SIG-M5 treated with dmso at 0.1 percent for 504 hours (cell line): ENCODE results near the gene MMP7.

ENCODE experiments used
- DNase-seq: peaks from one replicate; lab custom pipeline; 2025; ENCODE audit not compliant: unreplicated experiment; lab: John Stamatoyannopoulos, UW

Gene MMP7

DNA sequence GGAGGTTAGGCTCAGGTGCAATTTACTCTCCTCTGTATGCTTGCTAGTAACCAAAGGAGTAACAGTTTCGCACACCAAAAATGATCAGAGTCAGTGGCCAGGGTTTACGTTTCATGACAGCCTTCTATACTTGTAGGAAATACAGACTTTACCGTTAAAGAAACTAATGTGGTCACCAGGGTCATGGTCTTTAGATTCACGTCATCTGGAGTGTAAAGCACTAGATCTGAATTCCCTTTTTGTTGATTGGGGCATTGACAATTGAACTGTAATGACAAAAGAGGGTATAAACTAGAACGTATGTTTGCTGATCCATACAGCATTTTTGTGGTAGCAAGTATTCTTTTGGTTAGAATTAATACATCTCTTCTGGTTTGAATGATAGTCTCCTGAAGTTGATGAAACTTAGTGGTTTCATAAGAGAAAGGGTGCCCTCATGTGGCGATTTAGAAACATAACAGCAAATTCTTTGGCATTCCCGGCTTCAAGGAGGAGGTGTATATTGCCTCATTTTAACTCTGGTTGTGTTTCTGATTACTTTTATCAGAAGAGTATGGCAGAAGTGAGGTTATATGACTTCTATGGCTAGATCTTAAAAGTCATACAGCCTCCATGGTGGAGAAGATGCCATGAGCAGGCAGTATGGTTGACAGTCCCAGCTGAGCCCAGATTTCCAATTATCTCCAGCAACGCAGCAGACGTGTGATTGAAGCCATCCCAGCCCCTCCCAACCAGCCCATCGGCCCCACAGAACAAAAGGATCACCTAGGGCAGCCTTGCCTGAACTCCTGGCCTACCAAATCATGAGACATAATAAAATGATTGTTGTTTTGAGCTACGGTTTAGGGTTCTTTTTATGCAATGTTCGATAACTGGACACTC is 35.1 kb downstream of the MMP7 start:
- peak; percentile 78 for DNase-seq

DNA sequence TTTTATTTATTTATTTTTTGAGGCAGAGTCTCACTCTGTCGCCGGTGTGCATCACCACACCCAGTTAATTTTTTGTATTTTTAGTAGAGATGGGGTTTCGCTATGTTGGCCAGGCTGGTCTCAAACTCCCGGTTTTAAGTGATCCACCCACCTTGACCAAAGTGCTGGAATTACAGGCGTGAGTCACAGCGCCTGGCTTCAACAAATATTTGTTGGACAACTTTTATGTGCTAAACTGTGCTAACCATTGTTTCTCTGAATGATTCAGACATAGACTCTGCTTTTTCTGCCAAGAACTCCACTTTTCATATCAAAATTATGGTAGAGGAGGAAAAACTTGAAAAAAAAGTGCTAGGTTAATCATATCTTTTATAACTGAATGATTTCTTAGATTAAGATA is 36.3 kb downstream of the MMP7 start:
- no peak for DNase-seq

DNA sequence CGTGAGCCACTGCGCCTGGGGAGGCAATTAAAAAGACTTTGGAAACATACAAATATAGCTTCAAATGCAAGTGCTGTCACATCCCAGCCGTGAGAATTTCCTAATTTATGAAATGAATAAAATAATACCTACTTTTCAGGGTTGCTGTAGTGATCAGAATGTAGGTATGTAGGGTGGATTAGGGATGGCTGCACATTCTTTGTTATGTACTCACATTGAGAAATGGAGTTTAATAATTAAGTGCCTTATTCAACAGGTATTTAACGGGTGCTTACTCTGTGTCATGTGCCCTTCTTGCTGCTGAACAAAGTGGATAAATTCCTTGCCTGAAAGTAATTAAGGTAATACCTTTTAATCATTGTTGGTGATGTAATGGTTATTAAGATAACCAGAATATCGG is 37.0 kb downstream of the MMP7 start:
- DNase-seq = no peak

DNA sequence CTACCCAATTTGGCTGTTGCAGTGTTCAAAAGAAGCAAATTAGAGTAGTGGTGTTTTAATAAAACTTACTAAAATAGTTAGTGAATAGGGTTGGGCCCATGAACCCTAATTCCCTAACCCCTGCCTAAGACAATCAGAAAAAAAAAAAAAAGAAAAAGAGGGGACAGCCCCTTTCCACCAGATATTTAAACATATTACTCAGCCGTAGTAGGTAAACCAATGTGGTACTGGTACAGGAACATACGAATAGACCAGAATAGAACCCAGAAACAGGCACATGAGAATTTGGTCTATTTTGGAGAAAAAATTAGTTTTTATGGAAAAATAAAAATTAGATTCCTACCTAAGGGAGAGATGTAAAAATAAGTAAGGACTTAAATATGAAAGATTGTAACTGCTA is 38.6 kb downstream of the MMP7 start:
- no peak for DNase-seq

DNA sequence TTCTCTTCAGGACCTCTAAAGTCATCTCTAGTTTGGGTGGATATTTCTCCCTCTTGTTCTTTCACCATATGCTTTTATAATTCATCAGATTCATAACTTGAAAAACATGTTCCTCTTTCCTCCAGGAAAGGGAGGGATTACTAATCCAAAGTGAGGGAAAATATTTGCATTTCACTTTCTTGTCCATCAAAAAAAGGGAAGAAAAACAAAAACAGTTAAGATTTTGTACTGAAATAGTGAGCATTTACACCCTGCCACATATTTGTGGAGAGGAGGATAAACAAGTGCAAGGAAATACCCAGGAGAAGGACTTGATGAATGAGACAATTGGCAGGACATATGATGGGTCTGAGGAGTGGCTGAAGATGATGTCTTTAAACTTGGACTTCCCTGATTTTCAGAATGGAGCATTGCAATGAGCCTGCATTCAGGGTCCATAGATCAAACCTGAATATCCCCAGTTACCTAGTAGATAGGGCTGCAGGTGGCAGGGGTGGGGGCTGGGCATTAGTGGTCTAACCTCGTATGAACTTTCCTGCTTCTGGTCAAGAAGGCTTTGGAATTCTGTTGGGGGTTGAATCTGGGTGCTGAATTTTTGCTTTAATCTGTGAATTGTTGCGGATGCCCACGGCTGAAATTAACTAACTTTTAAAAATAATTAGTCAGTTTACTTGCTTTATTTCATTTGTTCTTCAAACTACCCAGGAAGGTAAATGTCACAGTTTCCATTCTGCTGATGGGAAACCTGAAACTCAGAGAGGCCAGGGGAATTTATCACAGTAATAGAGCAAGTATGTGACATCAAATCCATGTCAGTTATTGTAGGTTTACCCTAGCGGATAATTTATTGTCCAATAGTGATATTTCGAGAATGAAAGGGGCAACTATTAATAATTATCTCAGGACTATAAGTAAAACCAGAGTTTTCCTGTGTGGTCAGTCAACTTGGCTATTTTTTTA is 41.1 kb downstream of the MMP7 start:
- DNase-seq = no peak

DNA sequence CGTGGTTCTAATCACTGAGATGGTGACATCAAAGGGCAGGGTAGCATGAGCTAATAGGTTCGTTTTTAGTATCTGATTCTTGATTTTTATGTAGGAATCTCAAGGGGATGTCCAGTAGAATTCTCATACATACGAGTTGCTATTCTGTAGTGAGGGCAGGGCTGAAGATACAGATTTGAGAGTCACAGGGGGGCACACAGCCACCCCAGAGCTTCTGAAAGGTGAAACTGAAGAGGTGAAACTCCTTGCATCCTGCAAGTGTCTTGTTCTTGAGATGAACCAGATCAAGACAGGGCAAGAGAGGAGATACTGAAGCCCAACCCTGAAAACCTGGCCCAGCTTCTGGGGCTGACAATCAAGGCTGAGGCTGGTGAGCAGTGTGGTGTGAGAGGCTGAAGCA is 42.3 kb downstream of the MMP7 start:
- no peak for DNase-seq

DNA sequence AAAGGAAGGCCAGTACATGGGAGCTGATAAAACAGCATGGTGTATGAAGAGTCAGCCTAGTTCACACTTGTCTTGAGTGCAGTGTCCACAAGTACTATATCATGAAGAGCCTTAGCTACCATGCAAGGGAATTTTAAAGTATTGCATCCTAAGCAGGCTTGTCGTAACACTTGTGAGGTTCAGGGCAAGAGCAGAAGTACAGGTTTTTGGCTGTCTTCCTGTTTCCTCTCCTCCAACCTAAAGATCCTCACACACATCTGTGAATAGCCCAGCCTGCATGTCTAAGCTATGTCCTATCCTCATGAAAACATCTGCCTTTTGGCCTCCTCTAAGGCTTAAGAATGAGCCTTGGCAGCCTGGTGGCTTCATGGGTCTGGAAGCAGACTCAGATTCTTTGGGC is 43.3 kb downstream of the MMP7 start:
- DNase-seq = no peak

DNA sequence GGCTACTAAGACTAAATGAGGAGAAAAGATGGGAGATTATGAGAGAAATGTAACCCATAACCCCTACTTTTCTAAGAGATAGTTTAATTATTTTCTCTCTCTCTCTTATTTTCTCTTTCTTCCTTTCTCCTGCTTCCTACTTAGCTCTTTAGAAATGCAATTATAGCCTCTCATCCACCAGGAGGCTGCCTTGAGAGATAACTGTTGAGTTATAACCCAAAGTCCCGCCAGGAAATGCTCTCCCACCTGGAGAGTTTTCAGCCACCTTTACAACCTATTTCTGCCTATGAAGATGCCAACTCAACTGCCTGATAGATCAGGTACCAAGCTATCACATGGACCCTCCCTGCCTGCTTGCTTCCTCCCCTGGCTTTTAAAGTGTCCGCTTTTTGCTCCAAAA is 44.0 kb downstream of the MMP7 start:
- DNase-seq = no peak

DNA sequence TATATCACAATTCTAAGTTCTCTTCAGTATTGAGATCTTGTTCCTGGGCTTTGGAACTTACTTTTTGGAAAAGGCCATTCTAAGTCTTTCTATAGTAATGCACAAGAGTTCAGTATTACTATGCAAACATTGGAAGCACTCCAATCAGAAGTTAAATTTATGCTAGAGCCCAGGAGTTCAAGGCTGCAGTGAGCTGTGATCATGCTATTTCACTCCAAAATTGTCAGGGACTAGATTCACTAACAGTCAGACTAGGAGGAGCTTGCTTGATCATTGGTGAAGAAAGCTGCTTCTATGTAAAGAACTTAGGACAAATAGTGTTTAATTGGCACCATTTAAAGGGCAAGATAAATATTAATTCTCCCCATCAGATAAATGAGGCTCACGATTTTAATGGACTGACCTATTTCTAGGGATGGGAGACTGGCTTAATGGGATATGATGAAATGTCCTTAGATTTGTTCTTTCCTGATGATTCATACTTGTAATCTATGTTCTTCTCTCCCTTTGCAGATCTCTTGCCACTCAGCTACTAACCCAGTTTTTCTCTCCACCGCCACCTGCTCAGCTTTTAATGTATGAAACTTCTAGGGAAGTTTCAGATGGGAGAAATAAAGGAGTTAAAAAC is 45.3 kb downstream of the MMP7 start:
- no peak for DNase-seq

DNA sequence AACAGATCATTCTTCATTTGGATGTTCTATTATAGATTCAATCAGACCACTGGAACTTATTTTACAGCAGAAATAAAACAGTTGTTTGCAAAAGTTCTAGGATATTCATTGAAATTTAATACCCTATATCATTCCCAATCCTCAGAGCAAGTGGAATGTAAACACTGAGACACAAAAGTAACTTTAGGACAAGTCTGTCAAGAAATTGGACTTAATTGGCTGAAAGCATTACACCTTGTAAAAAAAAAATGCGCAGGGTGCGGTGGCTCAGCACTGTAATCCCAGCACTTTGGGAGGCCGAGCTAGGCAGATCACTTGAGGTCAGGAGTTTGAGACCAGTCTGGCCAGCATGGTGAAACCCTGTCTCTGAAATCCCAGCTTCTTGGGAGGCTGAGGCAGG is 48.1 kb downstream of the MMP7 start:
- no peak for DNase-seq

DNA sequence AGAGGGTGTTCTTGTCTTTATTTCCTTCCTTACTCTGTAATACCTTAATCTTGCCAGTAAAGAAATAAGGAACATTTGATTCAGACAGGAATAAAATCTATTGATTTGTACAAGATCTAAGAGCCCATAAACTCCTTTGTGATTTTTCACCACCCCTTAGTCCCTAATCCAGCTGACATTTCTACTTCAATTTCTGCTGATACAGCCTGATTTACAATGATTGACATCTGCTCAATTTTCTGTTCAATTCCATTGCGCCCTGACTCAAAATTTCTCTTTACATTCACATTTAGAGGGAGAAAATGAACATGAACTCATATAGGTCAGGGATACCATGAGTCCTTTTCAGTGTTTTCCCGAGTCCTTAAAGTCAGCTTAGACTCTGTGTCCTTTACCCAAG is 50.8 kb downstream of the MMP7 start:
- DNase-seq = no peak

DNA sequence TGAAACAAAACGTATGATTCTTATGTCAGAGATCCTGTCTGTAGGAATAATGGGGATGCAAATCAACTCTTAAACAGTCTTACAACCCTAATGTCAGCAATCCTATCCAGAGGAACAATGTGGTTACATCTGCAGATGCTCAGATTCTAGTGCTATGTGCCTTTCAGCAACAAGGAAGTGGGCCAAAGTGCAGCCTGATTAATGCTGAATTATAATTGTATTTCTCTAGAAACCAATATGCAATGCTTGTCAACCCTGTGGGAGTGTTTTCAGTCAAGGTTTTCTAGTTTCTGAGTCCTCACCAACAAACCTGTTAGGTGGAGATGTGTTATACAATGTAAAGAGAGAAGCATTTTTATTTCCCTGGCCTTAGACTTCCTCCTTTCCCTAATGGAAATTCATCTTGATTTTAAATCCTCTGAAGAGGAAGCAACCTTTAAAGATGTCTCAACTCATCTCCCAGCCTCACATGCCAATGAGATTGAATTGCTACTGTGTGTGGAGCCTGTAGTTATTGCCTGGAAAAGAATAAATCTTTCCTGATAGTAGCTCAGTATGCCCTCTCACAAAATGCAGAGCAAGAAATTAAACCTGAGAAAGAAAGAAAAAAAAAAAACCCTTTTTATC is 51.8 kb downstream of the MMP7 start:
- DNase-seq = no peak

DNA sequence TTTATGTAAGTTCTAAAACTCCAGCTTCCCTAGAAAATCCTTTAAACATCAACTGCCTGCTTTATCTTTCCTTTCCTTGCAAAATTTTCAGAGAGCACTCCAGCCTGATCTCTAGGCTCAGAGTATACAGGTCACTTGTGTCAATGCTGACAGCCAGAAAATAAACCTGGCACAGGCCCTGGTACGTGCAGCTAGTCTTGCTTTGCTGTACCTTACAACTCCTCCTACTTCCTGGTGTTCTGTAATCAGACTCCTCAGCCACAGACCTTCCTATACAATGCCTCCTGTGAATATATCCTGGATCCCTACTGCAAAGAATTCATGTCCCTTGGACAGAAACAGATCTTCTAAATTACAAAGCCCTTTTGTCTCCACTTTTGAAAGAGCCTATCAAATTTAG is 53.7 kb downstream of the MMP7 start:
- peak; percentile 20 for DNase-seq

DNA sequence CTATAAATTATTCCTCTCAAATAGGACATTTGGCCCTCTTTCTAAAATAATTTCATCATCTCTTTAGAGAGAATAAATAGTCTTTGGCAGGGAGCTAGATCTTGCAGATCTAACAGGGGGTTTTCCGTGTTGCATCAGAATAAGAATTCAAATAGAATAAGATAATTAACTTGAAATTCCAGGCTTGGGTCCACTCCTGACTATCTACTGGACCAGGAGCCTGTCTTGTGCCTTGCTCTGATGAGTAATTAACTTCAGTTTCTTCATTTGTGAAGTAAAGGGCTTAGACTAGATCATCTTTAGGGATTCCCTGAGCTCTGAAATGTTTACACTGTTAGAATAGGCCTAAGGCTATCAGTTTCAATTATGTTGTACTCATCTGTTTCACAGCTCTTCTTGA is 54.5 kb downstream of the MMP7 start:
- no peak for DNase-seq

DNA sequence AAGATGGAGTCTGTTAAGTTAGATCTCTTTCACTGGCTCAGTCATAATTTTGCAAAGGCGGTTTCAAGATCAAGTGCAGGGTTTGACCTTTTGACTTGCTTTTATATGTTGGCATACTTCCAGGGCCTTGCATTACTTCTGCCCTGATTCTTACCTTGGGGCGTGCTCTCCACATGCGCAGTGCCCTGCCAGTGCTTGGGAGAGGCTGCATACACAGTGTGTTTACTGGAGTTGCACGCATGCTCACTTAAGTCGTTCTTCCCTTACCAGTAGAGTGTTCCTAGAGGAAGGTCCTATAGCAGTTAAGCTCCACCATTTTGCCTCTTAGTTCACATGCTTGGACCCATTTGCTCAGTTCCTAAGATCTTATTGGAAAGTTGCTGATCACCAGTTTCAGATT is 57.0 kb downstream of the MMP7 start:
- DNase-seq = no peak

DNA sequence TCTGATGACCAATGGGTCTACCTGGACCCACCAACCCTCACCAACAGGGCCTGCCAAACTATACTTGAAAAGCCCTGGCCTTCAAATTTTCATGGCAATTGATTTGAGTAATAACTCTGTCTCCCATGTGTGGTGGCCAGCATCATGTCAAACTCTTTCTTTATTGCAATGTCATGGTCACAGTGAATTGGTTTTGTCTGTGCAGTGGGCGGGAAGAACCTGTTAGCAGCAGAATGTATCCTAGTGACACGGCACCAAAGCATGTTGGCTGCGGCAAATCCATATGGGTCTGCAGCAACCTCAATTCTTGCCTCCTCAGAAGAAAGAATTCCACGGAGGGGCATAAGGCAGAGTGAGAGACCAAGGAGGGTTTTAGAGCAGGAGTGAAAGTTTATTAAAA is 58.4 kb downstream of the MMP7 start:
- no peak for DNase-seq

DNA sequence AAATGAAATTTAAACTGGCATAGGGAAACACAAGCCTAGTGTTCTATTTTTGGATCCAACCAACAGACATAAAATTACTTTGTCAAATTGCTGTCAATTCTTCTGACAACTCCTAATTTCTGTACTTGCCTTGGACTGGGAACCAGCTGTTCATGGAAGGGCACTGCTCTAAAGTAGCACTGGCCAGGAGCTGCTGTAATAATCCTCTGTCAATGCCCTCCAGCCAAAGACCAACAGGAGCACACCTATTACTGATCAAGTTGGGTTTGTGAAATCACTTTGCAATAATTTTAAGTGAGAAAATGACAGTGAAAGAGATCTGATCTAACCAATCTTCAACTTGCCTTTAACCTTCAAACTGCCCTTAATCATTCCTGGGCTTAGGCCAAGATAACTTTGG is 59.1 kb downstream of the MMP7 start:
- DNase-seq = no peak
